Thoracic aorta (tissue), 2 donors: Measurements from ENCODE around the gene FRMD6. TPM values are rescaled to one million over a fixed set of nuclear protein-coding genes. Genes with fewer than 3 reads are reported as not detected.

Source experiments
- ATAC-seq: fragments of 150-250 bp; one replicate; pipeline ENCODE4 v1.8.0; 2017; ENCODE audit warnings: low read depth; ENCODE audit not compliant: insufficient number of reproducible peaks, low FRiP score
- DNase-seq: peaks from one replicate; pipeline ENCODE4 v3.0.0-alpha.2; 2020; ENCODE audit warnings: low spot score
- H3K27ac ChIP-seq, 2 donors: fragments of 200-600 bp; sonication (generic); 1 replicate in 1 of 2; 2 replicates in 1 of 2; pipeline ENCODE4 v1.5.1; 2016; ENCODE audit warnings: mild to moderate bottlenecking in 2 of 2, moderate library complexity in 2 of 2
- H3K27me3 ChIP-seq: fragments of 200-600 bp; sonication (generic); replicated peaks from 2 replicates; pipeline ENCODE4 v1.6.0; 2016; ENCODE audit warnings: mild to moderate bottlenecking; ENCODE audit not compliant: insufficient read depth
- H3K36me3 ChIP-seq: fragments of 200-600 bp; sonication (generic); one replicate; pipeline ENCODE4 v1.5.1; 2016
- H3K4me1 ChIP-seq, 2 donors: fragments of 200-600 bp; sonication (generic); 1 replicate in 1 of 2; 2 replicates in 1 of 2; pipeline versions ENCODE4 v1.5.1 to v1.6.0; 2016; ENCODE audit warnings: low read depth in 2 of 2, mild to moderate bottlenecking in 1 of 2; ENCODE audit not compliant: control insufficient read depth in 1 of 2
- H3K4me3 ChIP-seq: fragments of 200-600 bp; sonication (generic); 2 replicates; pipeline ENCODE4 v1.5.1; 2016; ENCODE audit warnings: mild to moderate bottlenecking
- H3K9me3 ChIP-seq: fragments of 200-600 bp; sonication (generic); 2 replicates; pipeline ENCODE4 v1.5.1; 2016
- CTCF ChIP-seq: fragments of 200-600 bp; sonication (generic); IDR thresholded peaks from one replicate; pipeline ENCODE4 v1.5.1; 2019; ENCODE audit warnings: antibody characterized with exemption
- total RNA-seq, 2 donors: library from RNA; depleted of rRNA; stranded (reverse); fragments of >200 nt; gene quantifications; one replicate each; pipeline versions ENCODE4 v1.1.0 to v1.2.3, GENCODE V29; 2016

Gene FRMD6
- total RNA-seq, 2 donors from 2014 or later = 72.3 to 79.6 TPM

DNA sequence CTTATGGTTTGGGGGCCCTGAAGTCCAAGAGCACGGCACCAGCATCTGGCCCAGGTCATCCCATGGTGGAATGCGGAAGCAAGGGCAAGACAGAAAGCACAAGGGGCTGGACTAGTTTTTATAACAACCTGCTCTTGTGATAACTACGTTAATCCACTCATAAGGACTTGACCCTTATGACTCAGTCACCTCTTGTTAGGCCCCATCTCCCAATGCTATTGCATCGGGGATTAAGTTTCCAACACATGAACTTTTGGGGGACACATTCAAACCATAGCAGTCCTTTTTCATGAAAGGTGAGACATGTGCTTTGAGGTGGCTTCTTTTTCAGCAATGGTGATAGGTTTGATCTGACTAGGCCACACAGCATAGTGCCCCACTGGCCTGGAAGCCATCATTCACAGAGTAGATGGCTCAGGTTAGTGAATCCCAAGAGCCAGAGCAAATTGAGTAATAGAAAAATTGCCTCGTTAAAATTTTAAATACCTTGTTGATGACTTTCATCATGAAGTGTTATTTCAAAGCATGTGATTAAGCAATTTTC lies 12.1 kb downstream of the FRMD6 start:
- TF ChIP-seq CTCF = no peak
- DNase-seq (no peak), ATAC-seq (no peak)
- H3K27me3 ChIP-seq = no peaks in the 10 kb centered on the region
- no peaks in the 10 kb centered on the region for H3K9me3 ChIP-seq
- peaks cover 16 to 36% of the 10 kb centered on the region in 2 donors for H3K4me1 ChIP-seq
- H3K36me3 ChIP-seq = no peaks in the 10 kb centered on the region
- H3K27ac ChIP-seq = no peak overlapping the region
- no peak overlapping the region for H3K4me3 ChIP-seq

DNA sequence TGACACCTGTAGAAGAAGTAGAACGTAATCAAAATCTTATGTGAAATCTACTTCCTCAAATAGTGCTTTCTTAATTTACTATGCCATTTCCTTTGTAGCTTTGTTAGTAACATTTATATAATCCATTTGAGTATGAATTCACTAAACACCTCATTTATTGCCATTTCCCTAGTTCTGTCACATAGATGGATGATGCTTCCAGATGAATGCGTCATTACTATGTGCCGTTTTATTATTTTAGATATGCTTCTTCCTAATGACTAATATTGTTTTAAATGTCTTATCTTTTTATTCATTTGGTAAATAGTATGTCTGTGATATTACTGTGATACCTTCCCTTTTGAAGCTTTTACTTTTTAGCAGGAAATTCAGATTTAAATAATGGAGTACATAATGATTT lies 14.4 kb downstream of the FRMD6 start:
- ATAC-seq (no peak), DNase-seq (no peak)
- no peak for TF ChIP-seq CTCF
- peaks cover 16 to 25% of the 10 kb centered on the region in 2 donors for H3K4me1 ChIP-seq
- no peaks in the 10 kb centered on the region for H3K27me3 ChIP-seq
- H3K36me3 ChIP-seq = no peaks in the 10 kb centered on the region
- H3K27ac ChIP-seq = peak overlapping the region in 1 of 2 donors; percentile 5
- H3K4me3 ChIP-seq = no peak overlapping the region
- H3K9me3 ChIP-seq = no peaks in the 10 kb centered on the region

DNA sequence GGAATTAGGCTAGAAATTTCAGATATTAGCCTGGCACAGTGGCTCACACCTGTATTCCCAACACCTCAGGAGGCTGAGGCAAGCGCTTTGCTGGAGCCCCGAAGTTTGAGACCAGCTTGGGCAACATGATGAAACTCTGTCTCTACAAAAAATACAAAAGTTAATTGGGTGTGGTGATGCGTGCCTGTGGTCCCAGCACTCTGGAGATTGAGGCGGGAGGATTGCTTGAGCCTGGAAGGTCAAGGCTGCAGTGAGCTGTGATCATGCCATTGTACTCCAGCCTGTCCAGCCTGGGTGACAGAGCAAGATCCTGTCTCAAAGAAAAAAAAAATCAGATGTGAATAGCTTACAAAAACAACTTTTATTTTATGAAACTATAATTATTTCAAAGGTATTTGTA lies 15.1 kb downstream of the FRMD6 start:
- peak overlapping the region in 1 of 2 donors; percentile 5 for H3K27ac ChIP-seq
- ATAC-seq = no peak

DNA sequence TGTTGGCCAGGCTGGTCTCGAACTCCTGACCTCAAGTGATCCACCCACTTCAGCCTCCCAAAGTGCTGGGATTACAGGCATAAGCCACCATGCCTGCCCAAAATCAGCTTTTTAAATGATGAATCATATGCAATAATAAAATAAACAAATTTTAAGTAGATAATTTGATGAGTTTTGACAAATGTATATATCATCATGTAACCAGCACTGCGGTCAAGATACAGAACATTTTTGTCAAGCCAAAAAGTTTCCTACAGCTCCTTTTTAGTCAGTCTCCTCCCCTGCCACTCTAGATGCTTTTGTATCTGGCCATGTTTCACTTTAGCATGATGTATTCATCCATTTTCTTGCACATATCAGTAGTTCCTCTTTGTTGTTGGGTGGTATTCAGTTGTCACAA lies 17.2 kb downstream of the FRMD6 start:
- Histone ChIP-seq H3K9me3 (no peaks in the 10 kb centered on the region), H3K36me3 (no peaks in the 10 kb centered on the region), H3K27me3 (no peaks in the 10 kb centered on the region), H3K4me1 (peaks cover 16 to 29% of the 10 kb centered on the region in 2 donors), H3K27ac (no peak overlapping the region), H3K4me3 (no peak overlapping the region)
- no peak for TF ChIP-seq CTCF
- ATAC-seq (no peak), DNase-seq (no peak)

More for the DNA sequence above, 15.1 kb downstream of the FRMD6 start:
- DNase-seq = no peak
- H3K4me1 ChIP-seq = peaks cover 16 to 24% of the 10 kb centered on the region in 2 donors
- H3K9me3 ChIP-seq = no peaks in the 10 kb centered on the region
- no peaks in the 10 kb centered on the region for H3K36me3 ChIP-seq
- H3K27me3 ChIP-seq = no peaks in the 10 kb centered on the region
- H3K4me3 ChIP-seq = peak overlapping the region; percentile 26
- TF ChIP-seq CTCF = no peak

GRCh38 chr14:51674294-51675002 lies 22.7 kb downstream of the FRMD6 start:
- H3K36me3 ChIP-seq = no peaks in the 10 kb centered on the region
- no peak for DNase-seq
- no peak for ATAC-seq
- H3K27me3 ChIP-seq = no peaks in the 10 kb centered on the region
- no peak for TF ChIP-seq CTCF
- no peak overlapping the region for H3K27ac ChIP-seq
- H3K9me3 ChIP-seq = no peaks in the 10 kb centered on the region
- peaks cover 17 to 39% of the 10 kb centered on the region in 2 donors for H3K4me1 ChIP-seq
- no peak overlapping the region for H3K4me3 ChIP-seq
